Measurements from ENCODE around the gene IKBKE.

GRCh38 chr1:206498685-206499084, 28.4 kb downstream of the IKBKE start:
- TF ChIP-seq POLR2A (IDR thresholded peaks at IDR 0.05) (no peak), CTCF (IDR thresholded peaks at IDR 0.05) (no peak)

Data from thyroid gland (tissue), 4 donors.